Cerebellar nuclear complex (tissue), 1 donor: ENCODE measurements around the gene RGS3.
A peak's percentile ranks its signal among the peaks of the same experiment; 100 is the strongest.
"Not testable (repeated sequence)": the region's sequence is repeated elsewhere in the genome, so short reads cannot be mapped to it uniquely, and the experiment has no call there.

ENCODE experiments used
- DNase-seq, 2 experiments: peaks; one replicate each; lab custom pipeline; 2025; lab: John Stamatoyannopoulos, UW

RGS3 gene

DNA sequence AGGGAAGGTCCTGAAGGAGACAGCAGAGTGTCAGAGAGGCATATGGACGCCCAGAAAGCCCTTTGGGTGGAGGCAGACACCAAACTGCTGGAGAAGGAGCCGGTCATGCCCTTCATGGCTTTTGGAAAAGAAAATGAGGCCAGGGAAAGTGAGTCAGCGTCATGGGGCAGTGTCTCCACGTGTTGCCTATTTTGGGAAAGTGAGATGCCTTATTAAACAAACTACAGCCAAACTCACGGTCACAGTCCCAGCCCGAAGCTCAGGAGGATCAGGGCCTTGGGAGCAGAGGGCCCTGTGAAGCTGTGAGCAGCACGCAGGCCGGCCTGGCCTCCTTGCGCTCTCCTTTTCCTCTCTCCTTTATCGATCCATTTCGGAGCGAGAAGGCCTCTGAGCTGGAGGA lies 25.0 kb downstream of the RGS3 start:
- DNase-seq: no peak

GRCh38 chr9:113491147-113491546 lies 27.6 kb downstream of the RGS3 start:
- DNase-seq: not testable (repeated sequence)

DNA sequence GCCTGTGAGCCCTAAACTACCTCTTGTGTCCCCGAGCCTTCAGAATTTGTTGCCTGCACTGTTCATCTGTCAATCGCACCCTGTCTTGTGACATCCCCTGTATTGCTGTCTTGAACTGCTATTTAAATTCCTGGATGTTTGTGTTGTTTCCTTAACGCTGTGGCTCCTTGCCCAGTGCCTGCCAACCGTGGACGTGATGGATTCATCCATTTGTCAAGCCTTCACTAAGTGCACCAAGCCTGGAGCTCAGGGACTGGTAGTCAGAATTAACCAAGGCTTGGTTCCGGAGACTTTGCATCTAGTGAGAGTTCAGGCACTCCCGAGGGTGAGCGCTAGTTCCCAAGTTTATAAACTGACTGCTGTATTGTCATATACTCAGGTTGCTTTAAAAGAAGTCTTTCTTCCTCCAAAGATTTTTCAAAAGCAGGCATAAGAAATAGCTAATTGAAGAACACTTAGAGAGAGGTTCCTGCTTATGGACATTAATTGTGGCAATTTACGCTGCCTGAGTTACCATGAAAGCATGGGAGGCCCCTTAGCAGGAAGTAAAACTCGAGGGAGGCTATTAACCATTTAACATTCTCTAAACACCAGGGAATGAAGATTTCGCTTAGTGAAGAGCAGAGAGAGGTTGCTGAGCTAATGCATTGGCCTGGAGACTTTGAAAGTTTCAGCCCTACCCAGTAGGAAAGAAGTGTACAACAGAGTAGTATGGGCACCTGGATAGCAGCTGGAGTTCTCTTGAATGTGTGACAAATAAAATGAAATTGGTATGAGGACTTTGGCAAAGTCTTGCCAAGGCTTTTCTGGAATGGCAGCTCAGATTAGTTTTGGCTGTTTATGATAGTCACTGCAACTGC lies 29.0 kb downstream of the RGS3 start:
- no peak for DNase-seq

- DNase-seq: no peak
Measured at GRCh38 chr9:113493203-113493520, 29.6 kb downstream of the RGS3 start.

DNA sequence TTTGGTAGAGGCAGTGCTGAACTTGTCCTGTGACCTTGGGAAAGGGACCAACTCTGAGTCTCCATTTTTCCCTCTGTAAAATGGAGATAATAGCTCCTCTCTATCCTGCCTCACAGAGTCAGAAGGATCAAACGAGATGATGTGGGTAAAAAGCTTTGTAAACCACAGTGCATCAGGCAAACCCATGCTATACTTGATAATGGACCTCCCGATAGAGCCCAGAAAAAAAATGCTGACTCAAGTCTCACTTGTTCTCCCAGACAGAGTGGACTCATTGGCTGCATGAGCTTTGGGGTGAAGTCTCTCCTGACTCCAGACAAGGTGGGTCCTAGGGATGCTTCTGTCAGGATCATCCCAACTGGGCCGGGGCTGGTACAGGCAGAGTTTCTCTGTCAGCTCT lies 32.0 kb downstream of the RGS3 start:
- no peak for DNase-seq

- no peak for DNase-seq
Measured at GRCh38 chr9:113497051-113497450, 33.5 kb downstream of the RGS3 start.

DNA sequence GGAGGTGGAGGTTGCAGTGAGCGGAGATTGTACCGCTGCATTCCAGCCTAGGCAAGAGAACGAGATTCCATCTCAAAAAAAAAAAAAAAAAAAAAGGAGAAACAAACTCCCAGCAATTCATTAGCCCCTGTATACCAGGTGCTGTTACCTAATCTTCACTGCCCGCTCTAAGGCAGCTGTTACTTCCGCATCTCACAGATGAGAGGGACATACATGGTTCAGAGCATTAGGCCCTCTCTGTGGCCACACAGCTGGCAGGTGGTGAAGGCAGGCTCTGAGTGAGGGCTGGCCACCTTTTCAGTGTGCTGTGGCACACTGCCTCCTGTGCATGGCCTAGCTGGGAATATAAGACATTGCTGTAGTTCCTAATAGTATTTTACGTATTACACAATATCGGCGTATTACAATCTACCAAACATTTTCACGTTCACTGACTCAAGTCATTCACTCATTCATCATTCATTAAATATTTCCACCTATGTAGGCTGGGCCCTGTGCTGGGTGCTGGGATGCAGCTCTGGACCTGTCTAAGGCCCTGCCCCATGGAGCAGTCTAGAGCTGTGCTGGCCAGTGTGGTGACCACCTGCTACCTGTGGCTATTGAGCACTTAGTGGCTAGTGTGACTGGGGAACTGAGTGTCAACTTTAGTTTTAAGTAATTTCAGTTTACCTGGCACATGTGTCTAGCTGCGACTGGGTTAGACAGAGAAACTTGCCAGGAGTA lies 35.8 kb downstream of the RGS3 start:
- no peak for DNase-seq

- no peak for DNase-seq
Measured at GRCh38 chr9:113499876-113500497, 36.5 kb downstream of the RGS3 start.

GRCh38 chr9:113501129-113501686 lies 37.7 kb downstream of the RGS3 start:
- DNase-seq: no peak

GRCh38 chr9:113501852-113502251 lies 38.3 kb downstream of the RGS3 start:
- no peak for DNase-seq

DNA sequence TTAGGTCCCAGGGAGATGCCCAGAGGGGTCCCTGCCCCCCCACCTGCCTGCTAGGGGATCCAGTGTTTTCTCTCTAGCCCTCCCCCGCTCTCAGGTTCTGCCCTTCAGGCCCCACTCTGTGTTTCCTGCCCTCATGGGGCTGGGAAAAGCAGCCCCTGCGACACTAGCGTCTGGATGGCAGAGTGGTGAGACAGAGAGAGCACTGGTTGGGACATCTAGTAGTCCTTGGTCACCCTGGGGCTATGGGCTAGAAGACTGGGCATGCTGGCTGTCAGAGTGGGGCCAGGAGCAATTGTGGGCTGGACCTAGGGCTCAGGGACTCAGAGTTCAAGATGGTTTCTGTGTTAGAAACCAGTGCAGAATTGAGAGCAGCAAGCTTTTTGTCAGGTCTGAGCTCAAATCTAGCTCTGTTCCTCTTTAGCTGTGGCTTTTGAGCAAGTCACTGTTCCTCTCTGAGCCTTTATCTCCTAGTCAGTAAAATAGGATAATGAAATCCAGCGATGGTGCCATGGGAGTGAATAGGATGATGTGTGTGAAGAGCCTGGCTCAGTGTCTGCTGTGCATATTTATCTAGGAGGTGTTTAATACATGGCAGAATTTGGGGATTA lies 39.0 kb downstream of the RGS3 start:
- no peak for DNase-seq

GRCh38 chr9:113503131-113503541 lies 39.6 kb downstream of the RGS3 start:
- DNase-seq: no peak

GRCh38 chr9:113503613-113504211 lies 40.2 kb downstream of the RGS3 start:
- no peak for DNase-seq

GRCh38 chr9:113504725-113505590 lies 41.4 kb downstream of the RGS3 start:
- no peak for DNase-seq

DNA sequence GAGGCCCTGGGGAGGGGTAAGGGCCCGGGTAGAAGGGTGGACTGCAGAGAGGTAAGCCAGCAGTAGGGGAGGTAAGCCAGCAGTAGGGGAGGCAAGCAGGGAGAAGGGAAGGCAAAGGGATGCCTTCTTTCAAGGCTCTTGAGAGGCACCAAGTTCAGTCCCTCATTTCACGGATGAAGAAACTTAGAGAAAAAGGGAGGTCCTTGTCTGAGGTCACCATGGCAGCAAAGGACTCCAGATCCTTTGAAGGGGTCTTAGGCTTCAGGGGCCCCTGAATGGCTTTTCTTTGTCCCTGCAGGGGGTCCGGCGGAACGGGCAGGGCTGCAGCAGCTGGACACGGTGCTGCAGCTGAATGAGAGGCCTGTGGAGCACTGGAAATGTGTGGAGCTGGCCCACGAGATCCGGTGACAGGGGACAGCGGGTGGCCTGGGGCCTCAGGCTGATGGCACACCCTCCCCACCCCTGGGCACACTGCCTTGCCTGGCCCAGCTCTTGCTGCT lies 42.6 kb downstream of the RGS3 start:
- no peak for DNase-seq

- no peak for DNase-seq
Measured at GRCh38 chr9:113507256-113507655, 43.7 kb downstream of the RGS3 start.

DNA sequence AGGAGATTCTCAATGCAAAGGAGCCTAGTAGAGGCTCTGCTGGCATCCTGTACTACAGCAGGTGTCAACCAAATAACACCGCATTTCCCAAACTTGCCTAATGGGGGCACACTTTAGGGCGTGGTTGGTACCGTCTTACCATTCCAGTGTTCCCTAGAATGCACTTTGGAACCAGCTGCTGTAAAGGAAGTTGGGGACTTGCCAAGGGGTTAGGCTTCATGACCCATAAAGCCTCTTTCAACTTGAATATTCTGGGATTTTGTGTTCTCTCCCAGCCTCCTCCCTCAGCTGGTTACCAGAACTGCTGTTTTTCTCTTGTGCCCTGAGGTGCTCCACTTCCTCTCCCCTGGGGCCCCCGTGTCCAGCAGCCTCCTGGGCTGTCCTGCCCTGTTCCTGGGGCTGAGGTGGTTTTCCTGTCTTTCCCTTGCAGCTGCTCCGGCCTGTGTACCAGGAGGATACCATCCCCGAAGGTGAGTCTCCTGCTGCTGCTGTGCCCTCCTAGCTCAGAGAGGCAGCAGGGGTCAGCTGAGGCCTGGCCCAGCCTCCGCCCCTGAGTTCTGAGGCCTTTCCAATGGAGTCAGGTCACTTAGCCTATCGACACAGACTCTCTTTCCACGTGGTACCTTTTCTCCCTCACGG lies 44.7 kb downstream of the RGS3 start:
- no peak for DNase-seq

- no peak for DNase-seq
Measured at GRCh38 chr9:113509463-113509862, 45.9 kb downstream of the RGS3 start.

- peak in 1 of 2 experiments; percentile 47 for DNase-seq
Measured at GRCh38 chr9:113511047-113511521, 47.6 kb downstream of the RGS3 start.
